Gastrocnemius medialis (tissue), 4 donors: ENCODE measurements around the gene EFNA1.

ENCODE experiments used
- CTCF ChIP-seq, 5 experiments: fragments of 450-650 bp in 3 of 5; fragments of 200-600 bp in 2 of 5; sonication (generic) in 2 of 5; IDR thresholded peaks in 4 of 5; conservative IDR thresholded peaks in 1 of 5; 1 replicate in 4 of 5; 2 replicates in 1 of 5; pipeline ENCODE4 v1.5.1; 2016 to 2019; ENCODE audit warnings: antibody characterized with exemption in 5 of 5, mild to moderate bottlenecking in 3 of 5, moderate library complexity in 3 of 5
- POLR2A ChIP-seq, 2 donors: fragments of 450-650 bp; IDR thresholded peaks; one replicate each; pipeline ENCODE4 v1.6.1; 2017; ENCODE audit warnings: antibody characterized with exemption in 2 of 2, mild to moderate bottlenecking in 2 of 2, moderate library complexity in 2 of 2

GRCh38 chr1:155080312-155081228, 47.1 kb upstream of the EFNA1 start:
- no peak for TF ChIP-seq CTCF (IDR thresholded peaks at IDR 0.05 in 4 of 5, conservative IDR thresholded peaks at IDR 0.05 in 1 of 5)
- TF ChIP-seq POLR2A (IDR thresholded peaks at IDR 0.05): no peak
